H1 (cell line): Measurements from ENCODE around the gene CLDN34. TPM values are rescaled to one million over a fixed set of nuclear protein-coding genes. Genes with fewer than 3 reads are reported as not detected.

Experiments
- CTCF ChIA-PET: fragments of 300-600 bp; sonication (Branson Sonifier 250); formaldehyde crosslinking; loops from one replicate; lab custom pipeline; 2021; ENCODE audit not compliant: partially characterized antibody; lab: Charles Lee
- POLR2A ChIA-PET: fragments of 300-600 bp; sonication (Branson Sonifier 250); formaldehyde crosslinking; loops from one replicate; lab custom pipeline; 2021; ENCODE audit warnings: inconsistent platforms; ENCODE audit not compliant: partially characterized antibody; lab: Charles Lee
- DNase-seq, 2 experiments: peaks; one replicate each; pipeline versions ENCODE4 v3.0.0 to v3.0.0-alpha.2; 2010 to 2022; ENCODE audit warnings: low spot score in 2 of 2, low read depth in 1 of 2, mixed read lengths in 1 of 2
- FAIRE-seq: peaks from 2 replicates; lab custom pipeline; 2011; peaks lifted over from hg19 to GRCh38; lab: Jason Lieb, UNC
- H2AFZ ChIP-seq: 2 replicates; pipeline ENCODE4 v1.8.1; 2012; ENCODE audit warnings: low read length, inconsistent platforms
- H2AK5ac ChIP-seq: 2 replicates; pipeline ENCODE4 v1.6.1; 2013; ENCODE audit warnings: low read depth, low read length
- H2BK120ac ChIP-seq: replicated peaks from 2 replicates; pipeline ENCODE3; 2013; ENCODE audit warnings: low read depth, low read length, inconsistent platforms
- H2BK12ac ChIP-seq: 2 replicates; pipeline ENCODE4 v1.6.1; 2013; ENCODE audit warnings: low read depth, low read length
- H2BK15ac ChIP-seq: 2 replicates; pipeline ENCODE4 v1.6.1; 2013; ENCODE audit warnings: low read length
- H2BK20ac ChIP-seq: 2 replicates; pipeline ENCODE4 v1.6.1; 2013; ENCODE audit warnings: low read length
- H2BK5ac ChIP-seq: 2 replicates; pipeline ENCODE4 v1.6.1; 2013; ENCODE audit warnings: low read depth, low read length
- H3K14ac ChIP-seq: 2 replicates; pipeline ENCODE4 v1.6.1; 2013; ENCODE audit warnings: inconsistent platforms; ENCODE audit not compliant: insufficient read length
- H3K18ac ChIP-seq: 2 replicates; pipeline ENCODE4 v1.6.1; 2013; ENCODE audit warnings: low read length; ENCODE audit errors: extremely low read depth
- H3K23ac ChIP-seq: 2 replicates; pipeline ENCODE4 v1.6.1; 2013; ENCODE audit warnings: inconsistent platforms; ENCODE audit not compliant: insufficient read length
- H3K23me2 ChIP-seq: 2 replicates; pipeline ENCODE4 v1.6.1; 2013; ENCODE audit warnings: low read depth, low read length
- H3K27ac ChIP-seq: 2 replicates; pipeline ENCODE4 v1.6.1; 2011; ENCODE audit warnings: low read depth, low read length, inconsistent platforms
- H3K27me3 ChIP-seq, 4 experiments: replicated peaks in 1 of 4; 1 replicate in 1 of 4; 2 replicates in 3 of 4; pipeline versions ENCODE4 v1.6.1 to v1.8.1; 2011 to 2013; ENCODE audit warnings: low read length in 3 of 4, mild to moderate bottlenecking in 3 of 4, inconsistent platforms in 2 of 4, mixed read lengths in 2 of 4, moderate library complexity in 1 of 4; ENCODE audit not compliant: control insufficient read depth in 3 of 4, insufficient read depth in 3 of 4; ENCODE audit errors: extremely low read depth in 1 of 4
- H3K36me3 ChIP-seq, 4 experiments: 2 replicates each; pipeline versions ENCODE4 v1.6.1 to v1.8.1; 2011 to 2013; ENCODE audit warnings: mild to moderate bottlenecking in 4 of 4, low read length in 3 of 4, moderate library complexity in 2 of 4, control low read depth in 1 of 4, inconsistent platforms in 1 of 4; ENCODE audit not compliant: insufficient read depth in 4 of 4, control insufficient read depth in 2 of 4
- H3K4ac ChIP-seq: replicated peaks from 2 replicates; pipeline ENCODE3; 2013; ENCODE audit warnings: low read length, low read depth, mixed read lengths, inconsistent platforms; ENCODE audit not compliant: insufficient read length
- H3K4me1 ChIP-seq, 4 experiments: replicated peaks in 1 of 4; 1 replicate in 1 of 4; 2 replicates in 3 of 4; pipeline versions ENCODE4 v1.6.1 to v1.8.1; 2011 to 2013; ENCODE audit warnings: low read length in 3 of 4, inconsistent platforms in 2 of 4, mixed read lengths in 1 of 4; ENCODE audit not compliant: insufficient read depth in 4 of 4, control insufficient read depth in 3 of 4
- H3K4me2 ChIP-seq, 2 experiments: 2 replicates each; pipeline versions ENCODE4 v1.6.1 to v1.8.1; 2011 to 2013; ENCODE audit warnings: low read depth in 2 of 2, low read length in 2 of 2, control low read depth in 1 of 2, inconsistent platforms in 1 of 2, mild to moderate bottlenecking in 1 of 2; ENCODE audit not compliant: insufficient read depth in 1 of 2
- H3K4me3 ChIP-seq, 4 experiments: fragments of 200-600, 300-600 bp in 1 of 4; sonication (generic), shearing (Covaris generic), sonication (Bioruptor Twin) in 1 of 4; 2 replicates each; pipeline versions ENCODE4 v1.5.1 to v1.8.1; 2011 to 2016; ENCODE audit warnings: low read length in 4 of 4, low read depth in 3 of 4, control low read depth in 2 of 4, inconsistent platforms in 2 of 4, mild to moderate bottlenecking in 2 of 4, mixed read lengths in 1 of 4, moderate library complexity in 1 of 4; ENCODE audit not compliant: insufficient read depth in 2 of 4; ENCODE audit errors: extremely low read depth in 1 of 4
- H3K56ac ChIP-seq: replicated peaks from 2 replicates; pipeline ENCODE3; 2013; ENCODE audit warnings: low read depth, mild to moderate bottlenecking, mixed read lengths, low read length, inconsistent platforms; ENCODE audit not compliant: insufficient read length
- H3K79me1 ChIP-seq: 2 replicates; pipeline ENCODE4 v1.6.1; 2013; ENCODE audit warnings: low read depth, low read length, control low read depth
- H3K79me2 ChIP-seq, 2 experiments: 2 replicates each; pipeline versions ENCODE4 v1.6.1 to v1.8.1; 2012 to 2013; ENCODE audit warnings: low read length in 2 of 2, mild to moderate bottlenecking in 2 of 2, inconsistent platforms in 1 of 2; ENCODE audit not compliant: insufficient read depth in 2 of 2, control insufficient read depth in 1 of 2
- H3K9ac ChIP-seq, 4 experiments: replicated peaks in 1 of 4; 1 replicate in 1 of 4; 2 replicates in 3 of 4; pipeline versions ENCODE4 v1.6.1 to v1.8.1; 2011 to 2013; ENCODE audit warnings: low read depth in 3 of 4, low read length in 3 of 4, control low read depth in 2 of 4, mild to moderate bottlenecking in 2 of 4, moderate library complexity in 2 of 4, inconsistent platforms in 1 of 4; ENCODE audit errors: extremely low read depth in 1 of 4
- H3K9me3 ChIP-seq, 2 experiments: 2 replicates each; pipeline versions ENCODE4 v1.6.1 to v1.8.1; 2012 to 2013; ENCODE audit warnings: mild to moderate bottlenecking in 2 of 2, moderate library complexity in 2 of 2, control low read depth in 1 of 2, inconsistent platforms in 1 of 2, low read depth in 1 of 2, low read length in 1 of 2, mixed read lengths in 1 of 2; ENCODE audit not compliant: insufficient read depth in 2 of 2
- H4K20me1 ChIP-seq, 2 experiments: replicated peaks in 1 of 2; 2 replicates each; pipeline versions ENCODE3 to v1.8.1; 2011 to 2013; ENCODE audit warnings: inconsistent platforms in 2 of 2, low read length in 2 of 2, mild to moderate bottlenecking in 1 of 2; ENCODE audit not compliant: insufficient read depth in 2 of 2, control insufficient read depth in 1 of 2
- H4K5ac ChIP-seq: 2 replicates; pipeline ENCODE4 v1.6.1; 2013; ENCODE audit warnings: low read length, low read depth, mixed read lengths, inconsistent platforms; ENCODE audit not compliant: insufficient read length
- H4K8ac ChIP-seq: 2 replicates; pipeline ENCODE4 v1.8.0; 2013; ENCODE audit warnings: mild to moderate bottlenecking, moderate library complexity, low read length, inconsistent platforms; ENCODE audit not compliant: insufficient read depth; ENCODE audit errors: extremely low read depth
- H4K91ac ChIP-seq: replicated peaks from 2 replicates; pipeline ENCODE3; 2013; ENCODE audit warnings: low read length, mixed read lengths, inconsistent platforms; ENCODE audit not compliant: insufficient read length
- ASH2L ChIP-seq: fragments of 200-600, 300-600 bp; sonication (generic); IDR thresholded peaks from one replicate; pipeline ENCODE4 v1.7.1; 2017; ENCODE audit warnings: low read length
- CBX5 ChIP-seq: fragments of 300-800, 300-1000 bp; sonication (generic); IDR thresholded peaks from 2 replicates; pipeline ENCODE4 v1.7.1; 2016; ENCODE audit warnings: antibody characterized with exemption, low read length, low read depth
- GABPA ChIP-seq: IDR thresholded peaks from 2 replicates; pipeline ENCODE4 v1.6.1; 2011; ENCODE audit warnings: mild to moderate bottlenecking, low read length, moderate library complexity, borderline replicate concordance; ENCODE audit not compliant: insufficient read depth
- RAD21 ChIP-seq, 2 experiments: IDR thresholded peaks in 1 of 2; conservative IDR thresholded peaks in 1 of 2; 2 replicates each; pipeline ENCODE4 v1.6.1; 2011; ENCODE audit warnings: low read depth in 2 of 2, low read length in 2 of 2, improper control_type of control experiment in 1 of 2, inconsistent platforms in 1 of 2, mild to moderate bottlenecking in 1 of 2, moderate library complexity in 1 of 2
- ZNF274 ChIP-seq: IDR thresholded peaks from 2 replicates; pipeline ENCODE4 v1.7.0; 2012; ENCODE audit warnings: low read length, borderline replicate concordance; ENCODE audit errors: extremely low read depth
- WGBS, 2 experiments: shearing (Covaris generic) in 1 of 2; methylation state at CpG; one replicate each; pipeline versions ENCODE4 v1.1.6 to v1.1.7; 2013 to 2015; ENCODE audit warnings: low lambda C conversion rate in 2 of 2, mixed read lengths in 2 of 2, inconsistent platforms in 1 of 2, low coverage in 1 of 2, missing lambda C conversion rate in 1 of 2; ENCODE audit not compliant: insufficient replicate concordance in 2 of 2, insufficient coverage in 1 of 2, insufficient read length in 1 of 2; ENCODE audit errors: extremely low coverage in 1 of 2, missing lambda C conversion rate in 1 of 2; 5-methylcytosine and 5-hydroxymethylcytosine counted together
- polyA plus RNA-seq, 7 experiments: library from polyadenylated mRNA; depleted of rRNA in 3 of 7; stranded (reverse) in 5 of 7; unstranded in 2 of 7; fragments of >200 nt in 5 of 7; fragments of 200-250 nt in 2 of 7; gene quantifications; 1 replicate in 5 of 7; 2 replicates in 1 of 7; 4 replicates in 1 of 7; pipeline versions ENCODE4 v1.2.1 to v1.2.3, GENCODE V29; 2011 to 2013; ENCODE audit warnings: missing spikeins in 2 of 7, mixed read lengths in 2 of 7
- total RNA-seq: library from RNA; stranded (reverse); fragmentation: NEBNext Ultra II Directional; extraction: Animal tissue kit (Norgen Biotek cat#: 25700); gene quantifications from 2 replicates; pipeline ENCODE4 v1.2.1, GENCODE V29; 2021

Gene CLDN34
- total and polyA plus RNA-seq, 2 of the 8 experiments (the other 6 are each of a cell fraction or from before 2014, with no cell fraction given), result 0.26 to 0.50 TPM

DNA sequence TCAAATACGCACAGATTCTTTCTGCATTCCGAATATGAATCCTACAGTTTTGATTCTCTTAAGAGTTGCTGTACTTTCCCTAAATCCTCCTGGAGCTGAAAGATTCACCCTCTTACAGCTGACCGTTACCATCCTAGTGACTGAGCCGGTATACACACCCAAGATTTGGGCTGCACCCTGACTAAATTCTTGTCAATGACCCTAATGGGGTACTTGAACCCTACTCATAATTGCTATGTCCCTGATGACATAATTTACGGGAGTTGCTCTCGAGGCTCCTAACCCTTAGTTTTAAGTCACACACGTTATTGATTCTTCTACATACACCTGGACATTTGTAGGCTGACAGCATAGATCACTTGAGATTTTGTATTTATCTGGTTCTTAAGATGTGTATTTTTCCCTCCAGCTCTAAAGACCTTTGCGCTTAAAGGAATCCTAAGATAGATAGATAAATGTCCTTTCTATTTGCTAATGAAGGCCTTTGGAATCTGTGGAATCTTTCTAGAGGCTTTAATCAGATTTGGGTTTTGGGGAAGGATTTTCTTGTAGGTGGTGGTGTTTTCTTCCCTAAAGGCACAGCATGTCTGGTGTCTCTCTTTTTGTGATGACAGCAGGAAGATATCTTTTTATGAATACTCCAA lies 37.8 kb downstream of the CLDN34 start:
- CTCF ChIA-PET, result interaction anchor here (3.2 kb wide), 1 partner anchor 114 kb away, joined by 15 read pairs; no protein-coding TSS in a partner anchor
- Histone ChIP-seq H4K5ac (no peak overlapping the region), H3K36me3 (no peaks in the 10 kb centered on the region), H4K20me1 (no peaks in the 10 kb centered on the region), H3K79me2 (no peaks in the 10 kb centered on the region), H3K27me3 (no peaks in the 10 kb centered on the region), H2AFZ (no peak overlapping the region), H3K9ac (no peak overlapping the region), H2BK20ac (no peak overlapping the region), H3K23me2 (no peaks in the 10 kb centered on the region), H3K4me1 (peaks cover 0 to 6% (median 0%) of the 10 kb centered on the region in 4 experiments; a peak in 2 of 7 replicates), H3K4ac (no peak overlapping the region), H3K23ac (no peak overlapping the region), H3K14ac (no peak overlapping the region), H3K4me3 (no peak overlapping the region), H4K8ac (no peak overlapping the region), H2BK12ac (no peak overlapping the region), H3K4me2 (no peak overlapping the region), H4K91ac (no peak overlapping the region), H3K56ac (no peak overlapping the region), H3K79me1 (no peaks in the 10 kb centered on the region), H3K9me3 (no peaks in the 10 kb centered on the region), H3K18ac (no peak overlapping the region), H2BK5ac (no peak overlapping the region), H2AK5ac (no peak overlapping the region), H3K27ac (no peak overlapping the region), H2BK15ac (no peak overlapping the region), H2BK120ac (no peak overlapping the region)
- POLR2A ChIA-PET, result no interaction called here
- 87% methylated on average over 8 of the region's 8 CpGs; no CpG with 5 or more reads in 1 of the 2 experiments for WGBS, 2 experiments
- TF ChIP-seq ZNF274 (no peak), CBX5 (no peak), GABPA (no peak), ASH2L (no peak), RAD21 (IDR thresholded peaks at IDR 0.05 in 1 of 2, conservative IDR thresholded peaks at IDR 0.05 in 1 of 2; ENCODE audit: low read depth in 2 of 2, low read length in 2 of 2) (no peak)
- DNase-seq (no peak), FAIRE-seq (no peak)
